ENCODE results near the gene DNAAF5. TPM values are rescaled to one million over a fixed set of nuclear protein-coding genes. Genes with fewer than 3 reads are reported as not detected.

Gene DNAAF5
- 26.6 and 37.9 TPM in 2 replicates for total RNA-seq

DNA sequence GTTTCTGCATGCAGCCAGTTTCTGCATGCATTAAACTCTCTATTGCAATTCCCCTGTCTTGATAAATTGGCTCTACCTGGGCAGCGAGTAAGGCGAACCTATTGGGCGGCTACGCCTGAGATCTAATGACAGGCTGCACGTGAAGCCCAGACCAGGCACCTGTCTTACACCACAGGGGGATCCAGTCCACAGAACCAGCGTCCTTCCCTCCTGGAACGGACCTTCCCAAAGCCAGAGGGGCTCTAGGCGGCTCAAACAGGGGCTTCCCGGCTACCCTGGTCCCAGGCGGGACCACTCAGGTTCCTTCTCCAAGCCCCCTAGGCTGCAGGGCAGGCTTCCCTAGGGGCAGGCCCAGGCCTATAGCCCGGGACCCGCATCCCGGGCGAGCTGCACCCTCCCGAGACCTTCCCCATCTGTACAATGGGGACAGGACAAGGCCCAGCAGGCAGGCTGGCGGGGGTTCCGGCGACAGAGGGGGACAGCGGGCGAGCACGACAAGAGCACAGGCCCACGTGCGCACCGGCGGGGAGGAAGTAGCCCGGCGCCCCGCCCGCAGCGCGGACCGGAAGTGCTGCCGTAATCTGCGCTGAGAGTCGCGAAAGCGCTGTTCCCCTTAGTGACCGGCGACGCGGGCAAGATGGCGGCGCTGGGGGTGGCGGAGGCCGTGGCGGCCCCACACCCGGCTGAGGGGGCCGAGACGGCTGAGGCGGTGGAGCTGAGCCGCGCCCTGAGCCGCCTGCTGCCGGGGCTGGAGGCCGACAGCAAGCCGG lies at the start of gene DNAAF5:
Gene DNAAF5, plus strand, starts transcription at position 616 of the 770 bp plus-strand sequence. Its CDS starts 22 bp downstream, at position 638.

GRCh38 chr7:727104-727805 lies 756 bp downstream of the DNAAF5 start, which contains the start of gene PRKAR1B:
TSS of gene PRKAR1B (minus strand) at chr7:727281. CDS start at chr7:711505, 15,776 bp downstream.

DNA sequence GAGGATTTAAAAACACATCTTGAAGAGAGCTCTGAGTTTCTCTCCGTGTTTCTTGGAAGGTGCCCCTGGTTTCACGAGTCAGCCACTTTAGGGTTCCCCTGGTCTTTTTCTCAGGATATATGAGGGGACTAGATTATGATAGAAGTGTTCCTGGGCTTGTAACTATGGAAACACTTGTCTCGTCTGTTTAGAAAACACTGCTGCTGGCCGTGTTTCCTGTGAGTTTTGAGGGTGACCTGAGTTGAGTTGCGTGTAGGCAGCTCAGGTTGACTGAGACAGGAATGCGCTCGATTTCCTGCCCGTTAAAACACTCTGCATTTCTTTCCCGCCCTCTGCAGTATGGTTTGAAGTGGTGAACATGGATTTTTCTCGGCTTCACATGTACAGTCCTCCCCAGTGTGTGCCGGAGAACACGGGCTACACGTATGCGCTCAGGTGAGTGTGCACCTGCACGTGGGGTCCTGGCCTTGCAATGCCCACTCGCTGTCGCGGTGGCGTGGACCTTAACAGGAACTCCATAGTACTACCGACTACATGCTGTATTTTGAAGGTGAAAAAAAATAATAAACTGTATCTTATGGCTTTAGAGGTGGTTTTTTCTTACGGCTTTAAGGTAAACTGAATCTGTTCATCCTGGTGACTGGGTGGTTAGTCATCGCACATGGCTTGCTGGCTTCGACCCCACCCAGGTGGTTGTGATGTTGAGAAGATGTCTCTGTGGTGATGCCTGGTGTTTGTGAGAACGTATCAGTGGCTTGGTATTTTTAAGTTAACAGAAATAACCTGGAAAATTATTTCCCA lies 105.9 kb downstream of the DNAAF5 start, which contains the start of gene SUN1:
Gene SUN1, plus strand, starts transcription at position 310 of the 801 bp plus-strand sequence. Its CDS starts 49 bp downstream, at position 359.

Other genes with a start within 250 kb of the DNAAF5 start
- gene PDGFA, start 206.9 kb upstream of the DNAAF5 start, total RNA-seq: 13.3 and 16.2 TPM in 2 replicates
- gene PRKAR1B, start 582 bp downstream of the DNAAF5 start, total RNA-seq: 16.0 and 18.2 TPM in 2 replicates
- 70.2 and 73.1 TPM in 2 replicates for gene SUN1, start 105.8 kb downstream of the DNAAF5 start, total RNA-seq
- 12.6 and 21.2 TPM in 2 replicates for gene GET4, start 149.9 kb downstream of the DNAAF5 start, total RNA-seq
- gene ADAP1, start 228.0 kb downstream of the DNAAF5 start, total RNA-seq: 11.4 and 13.9 TPM in 2 replicates
- 3.8 and 5.3 TPM in 2 replicates for gene COX19, start 248.8 kb downstream of the DNAAF5 start, total RNA-seq

Data from cardiac atrium fibroblast (primary cell).